Activated naive CD4-positive, alpha-beta T cell treated with anti-CD3 and anti-CD28 coated beads, Interleukin-2, amount 50 U/mL, for 24 hours (primary cell): ENCODE results near the gene TIMM50.
A peak's percentile ranks its signal among the peaks of the same experiment; 100 is the strongest.
"Not testable (repeated sequence)": the region's sequence is repeated elsewhere in the genome, so short reads cannot be mapped to it uniquely, and the experiment has no call there.

Source experiments
- H3K27ac Mint-ChIP-seq: one replicate; pipeline ENCODE4 v1.8.0; 2021; ENCODE audit warnings: mild to moderate bottlenecking, mixed read lengths
- H3K27me3 Mint-ChIP-seq: one replicate; pipeline ENCODE4 v1.8.0; 2021; ENCODE audit warnings: mixed read lengths
- H3K36me3 Mint-ChIP-seq: one replicate; pipeline ENCODE4 v1.8.0; 2021; ENCODE audit warnings: mixed read lengths
- H3K4me1 Mint-ChIP-seq: one replicate; pipeline ENCODE4 v1.8.0; 2021; ENCODE audit warnings: mixed read lengths
- H3K4me3 Mint-ChIP-seq: one replicate; pipeline ENCODE4 v1.8.0; 2021; ENCODE audit warnings: mild to moderate bottlenecking, mixed read lengths
- H3K9me3 Mint-ChIP-seq: one replicate; pipeline ENCODE4 v1.8.0; 2021; ENCODE audit warnings: mixed read lengths

The TIMM50 gene

GRCh38 chr19:39451257-39451656 is 29.4 kb upstream of the TIMM50 start:
- peak overlapping the region; percentile 5 for H3K4me3 Mint-ChIP-seq
- H3K4me1 Mint-ChIP-seq = peaks cover 65% of the 10 kb centered on the region
- H3K9me3 Mint-ChIP-seq, H3K27me3 Mint-ChIP-seq: not testable (repeated sequence)
- peaks cover 18% of the 10 kb centered on the region for H3K36me3 Mint-ChIP-seq
- H3K27ac Mint-ChIP-seq = peak overlapping the region; percentile 27

- Mint-ChIP-seq H3K27ac (no peak overlapping the region), H3K27me3 (no peaks in the 10 kb centered on the region), H3K9me3 (no peaks in the 10 kb centered on the region), H3K4me1 (no peaks in the 10 kb centered on the region), H3K36me3 (peaks cover 16% of the 10 kb centered on the region), H3K4me3 (no peak overlapping the region)
Observed at GRCh38 chr19:39463403-39463802, 17.2 kb upstream of the TIMM50 start.

- peak overlapping the region; percentile 81 for H3K27ac Mint-ChIP-seq
Observed at GRCh38 chr19:39465956-39466747, 14.5 kb upstream of the TIMM50 start.

GRCh38 chr19:39467941-39468340 is 12.7 kb upstream of the TIMM50 start:
- no peak overlapping the region for H3K27ac Mint-ChIP-seq
- no peaks in the 10 kb centered on the region for H3K9me3 Mint-ChIP-seq
- H3K27me3 Mint-ChIP-seq = no peaks in the 10 kb centered on the region
- H3K36me3 Mint-ChIP-seq = peaks cover 22% of the 10 kb centered on the region
- no peak overlapping the region for H3K4me3 Mint-ChIP-seq
- peaks cover 11% of the 10 kb centered on the region for H3K4me1 Mint-ChIP-seq

More at GRCh38 chr19:39465956-39466747, 14.5 kb upstream of the TIMM50 start:
- peaks cover 7% of the 10 kb centered on the region for H3K4me1 Mint-ChIP-seq
- no peaks in the 10 kb centered on the region for H3K27me3 Mint-ChIP-seq
- H3K36me3 Mint-ChIP-seq = peaks cover 16% of the 10 kb centered on the region
- no peaks in the 10 kb centered on the region for H3K9me3 Mint-ChIP-seq
- no peak overlapping the region for H3K4me3 Mint-ChIP-seq

DNA sequence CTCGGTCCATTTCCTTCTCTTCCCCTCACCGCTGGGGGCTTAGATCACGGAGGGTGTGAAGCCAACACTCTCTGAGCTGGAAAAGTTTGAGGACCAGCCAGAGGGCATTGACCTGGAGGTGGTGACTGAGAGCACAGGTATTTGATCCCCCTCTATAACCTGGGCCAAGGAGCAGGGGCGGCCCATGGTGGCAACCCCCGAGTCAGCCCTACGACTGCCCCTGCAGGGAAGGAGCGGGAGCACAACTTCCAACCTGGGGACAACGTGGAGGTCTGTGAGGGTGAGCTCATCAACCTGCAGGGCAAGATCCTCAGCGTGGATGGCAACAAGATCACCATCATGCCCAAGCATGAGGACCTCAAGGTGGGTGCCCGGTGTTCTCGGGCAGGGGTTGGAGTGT is 11.6 kb upstream of the TIMM50 start:
- no peak overlapping the region for H3K27ac Mint-ChIP-seq
- no peaks in the 10 kb centered on the region for H3K27me3 Mint-ChIP-seq
- peaks cover 13% of the 10 kb centered on the region for H3K4me1 Mint-ChIP-seq
- H3K4me3 Mint-ChIP-seq = no peak overlapping the region
- peaks cover 22% of the 10 kb centered on the region for H3K36me3 Mint-ChIP-seq
- no peaks in the 10 kb centered on the region for H3K9me3 Mint-ChIP-seq

DNA sequence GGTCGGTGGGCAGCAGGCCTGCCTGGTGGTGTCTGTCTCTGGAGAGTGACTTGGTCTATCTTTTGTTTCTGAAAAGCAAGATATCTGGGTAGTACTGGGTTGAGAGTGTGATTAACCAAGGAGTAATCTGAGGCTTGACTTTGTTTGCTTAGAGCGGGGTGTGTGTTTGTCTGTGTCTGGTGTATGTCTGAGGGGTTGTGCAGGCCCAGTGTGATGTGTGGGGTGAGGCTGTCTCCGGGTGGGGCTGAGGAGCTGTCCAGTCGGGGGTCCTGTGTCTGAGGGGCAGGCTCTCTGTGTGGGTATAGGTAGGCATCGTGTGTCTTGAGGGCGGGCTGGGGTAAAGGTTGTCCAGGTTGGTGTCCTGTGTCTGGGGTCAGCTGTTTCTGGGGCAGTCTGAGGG is 11.1 kb upstream of the TIMM50 start:
- Mint-ChIP-seq H3K4me1 (peaks cover 15% of the 10 kb centered on the region), H3K27ac (peak overlapping the region; percentile 66), H3K4me3 (no peak overlapping the region), H3K9me3 (no peaks in the 10 kb centered on the region), H3K36me3 (peaks cover 22% of the 10 kb centered on the region), H3K27me3 (no peaks in the 10 kb centered on the region)

DNA sequence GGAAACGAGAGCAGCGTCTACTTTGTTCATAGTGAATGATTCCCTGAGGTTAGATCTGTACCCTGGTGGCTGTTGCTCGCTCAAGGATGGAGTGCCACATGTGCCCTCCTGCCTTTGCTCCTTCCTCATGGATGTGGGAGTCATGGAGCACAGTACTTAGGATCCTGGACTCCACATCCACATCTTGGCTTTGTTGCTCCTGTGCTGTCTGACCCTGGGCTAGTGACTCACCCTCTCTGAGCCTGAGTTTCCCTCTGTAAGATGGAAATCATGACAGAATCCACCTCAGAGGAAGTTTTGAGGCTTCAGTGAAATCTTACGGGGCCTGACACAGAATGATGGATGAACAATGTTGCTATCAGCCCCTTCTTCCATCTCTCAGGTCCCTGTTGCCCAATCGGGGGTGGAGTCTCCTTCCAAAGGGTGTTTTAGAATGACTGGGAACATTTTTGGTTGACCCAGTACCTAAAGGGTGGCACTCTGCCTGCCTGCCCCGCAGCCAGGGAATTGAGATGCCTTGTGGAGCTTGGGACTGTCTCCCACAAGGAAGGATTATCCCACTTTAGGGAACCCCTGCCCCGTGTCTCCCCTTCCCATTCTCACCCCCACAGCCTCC is 9.8 kb upstream of the TIMM50 start:
- Mint-ChIP-seq H3K4me1 (peaks cover 15% of the 10 kb centered on the region), H3K4me3 (no peak overlapping the region), H3K36me3 (peaks cover 21% of the 10 kb centered on the region), H3K9me3 (no peaks in the 10 kb centered on the region), H3K27me3 (no peaks in the 10 kb centered on the region), H3K27ac (peak overlapping the region; percentile 56)

DNA sequence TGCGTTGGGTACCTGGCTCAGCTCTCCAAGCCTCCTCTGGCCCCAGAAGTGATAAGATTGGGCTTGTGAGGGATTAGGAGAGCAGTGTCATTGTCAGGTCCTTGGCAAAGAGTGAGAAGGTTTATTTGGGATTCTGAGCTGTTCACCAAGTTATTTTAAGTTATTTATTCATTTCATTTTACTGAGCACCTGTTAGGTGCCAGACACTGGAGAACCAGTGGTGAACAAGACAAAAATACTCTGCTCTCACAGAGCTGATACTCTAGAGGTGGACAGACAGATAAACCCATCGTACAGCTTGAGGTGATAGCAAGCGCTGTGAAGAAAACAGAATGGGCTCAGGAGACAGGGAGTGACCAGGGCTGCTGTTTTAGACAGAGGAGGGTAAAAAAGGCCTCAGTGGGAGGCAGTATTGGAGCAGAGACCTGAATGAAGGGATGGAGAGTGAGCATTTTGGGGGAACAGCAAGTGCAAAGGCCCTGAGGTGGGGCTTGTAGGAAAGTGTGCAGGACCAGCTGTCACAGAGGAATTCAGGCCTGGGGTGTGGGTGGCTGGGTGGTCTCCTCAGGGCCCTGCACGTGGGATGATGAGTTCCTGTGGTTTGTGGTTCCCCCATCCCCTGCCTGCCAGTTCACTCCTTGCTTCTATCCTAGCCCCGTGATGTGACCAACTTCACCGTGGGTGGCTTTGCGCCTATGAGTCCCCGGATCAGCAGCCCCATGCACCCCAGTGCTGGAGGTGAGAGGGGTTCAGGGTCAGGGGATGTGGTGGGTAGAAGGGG is 8.7 kb upstream of the TIMM50 start:
- Mint-ChIP-seq H3K9me3 (no peaks in the 10 kb centered on the region), H3K4me1 (peaks cover 15% of the 10 kb centered on the region), H3K4me3 (no peak overlapping the region), H3K27me3 (no peaks in the 10 kb centered on the region), H3K27ac (peak overlapping the region; percentile 47), H3K36me3 (peaks cover 19% of the 10 kb centered on the region)

DNA sequence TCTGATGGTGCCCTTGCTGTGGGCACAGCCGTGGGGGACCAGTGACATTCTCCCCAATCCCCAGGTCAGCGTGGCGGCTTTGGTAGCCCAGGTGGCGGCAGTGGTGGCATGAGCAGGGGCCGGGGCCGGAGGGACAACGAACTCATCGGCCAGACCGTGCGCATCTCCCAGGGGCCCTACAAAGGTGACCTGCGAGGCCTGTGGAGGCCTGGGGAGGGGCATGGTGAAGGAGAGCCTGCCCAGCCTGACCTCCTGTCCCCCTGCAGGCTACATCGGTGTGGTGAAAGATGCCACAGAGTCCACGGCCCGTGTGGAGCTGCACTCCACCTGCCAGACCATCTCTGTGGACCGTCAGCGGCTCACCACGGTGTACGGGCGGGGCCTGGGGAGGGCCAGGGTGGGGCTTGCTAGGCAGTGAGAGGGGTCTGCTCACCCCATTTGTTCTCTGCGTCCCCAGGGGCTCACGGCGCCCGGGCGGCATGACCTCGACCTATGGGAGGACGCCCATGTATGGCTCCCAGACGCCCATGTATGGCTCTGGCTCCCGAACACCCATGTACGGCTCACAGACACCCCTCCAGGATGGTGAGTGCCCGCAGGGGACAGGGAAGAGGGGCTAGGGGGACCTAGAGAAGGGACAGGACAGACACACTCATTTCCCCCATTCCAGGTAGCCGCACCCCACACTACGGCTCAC is 7.7 kb upstream of the TIMM50 start:
- Mint-ChIP-seq H3K4me3 (no peak overlapping the region), H3K36me3 (peaks cover 19% of the 10 kb centered on the region), H3K27ac (peak overlapping the region; percentile 35), H3K27me3 (no peaks in the 10 kb centered on the region), H3K9me3 (no peaks in the 10 kb centered on the region), H3K4me1 (peaks cover 15% of the 10 kb centered on the region)

DNA sequence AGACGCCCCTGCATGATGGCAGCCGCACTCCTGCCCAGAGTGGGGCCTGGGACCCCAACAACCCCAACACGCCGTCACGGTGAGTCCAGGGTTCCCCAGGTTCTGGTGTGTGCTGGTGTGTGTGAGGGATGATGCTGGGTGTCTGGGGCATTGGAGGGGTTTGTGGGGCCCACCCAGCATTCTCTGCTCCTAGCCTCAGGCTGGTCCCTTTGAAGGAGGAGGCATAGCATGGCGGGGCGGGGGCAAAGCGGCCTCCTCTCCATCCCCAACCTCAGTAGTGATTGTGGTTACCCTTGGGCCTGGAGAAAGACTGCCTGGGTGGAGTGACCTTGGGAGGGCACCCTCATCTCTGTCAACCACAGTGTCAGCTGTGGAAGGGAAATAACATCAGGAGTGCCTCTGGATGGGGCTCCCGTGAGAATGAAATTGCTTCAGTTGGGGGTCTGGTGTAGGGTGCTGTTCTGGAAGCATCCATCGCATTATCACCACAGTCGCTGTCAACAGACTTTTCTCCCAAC is 7.1 kb upstream of the TIMM50 start:
- Mint-ChIP-seq H3K27me3 (no peaks in the 10 kb centered on the region), H3K4me3 (no peak overlapping the region), H3K27ac (no peak overlapping the region)

GRCh38 chr19:39474139-39474620 is 6.5 kb upstream of the TIMM50 start:
- peaks cover 15% of the 10 kb centered on the region for H3K4me1 Mint-ChIP-seq
- H3K9me3 Mint-ChIP-seq = no peaks in the 10 kb centered on the region
- no peaks in the 10 kb centered on the region for H3K27me3 Mint-ChIP-seq
- no peak overlapping the region for H3K4me3 Mint-ChIP-seq
- peaks cover 19% of the 10 kb centered on the region for H3K36me3 Mint-ChIP-seq
- peak overlapping the region; percentile 62 for H3K27ac Mint-ChIP-seq

More for the DNA sequence above, 7.1 kb upstream of the TIMM50 start:
- Mint-ChIP-seq H3K9me3 (no peaks in the 10 kb centered on the region), H3K36me3 (peaks cover 19% of the 10 kb centered on the region), H3K4me1 (peaks cover 15% of the 10 kb centered on the region)

DNA sequence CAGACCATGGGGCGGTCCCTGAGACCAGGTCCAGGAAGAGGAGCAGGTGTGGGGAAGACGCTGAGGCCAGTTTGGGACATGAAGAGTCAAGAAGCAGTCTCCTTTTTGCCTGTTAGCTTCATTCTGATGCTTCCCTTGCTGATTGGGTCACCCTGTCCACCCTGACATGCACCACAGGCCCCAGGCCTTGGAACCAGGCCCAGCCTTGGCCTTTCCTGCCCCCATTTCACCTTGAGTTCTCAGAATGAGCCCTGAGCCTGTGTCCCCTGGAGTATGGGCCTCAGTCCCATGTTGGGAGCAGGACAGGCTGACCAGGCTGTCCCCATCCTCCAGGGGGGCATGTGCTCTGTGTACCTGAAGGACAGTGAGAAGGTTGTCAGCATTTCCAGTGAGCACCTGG is 4.9 kb upstream of the TIMM50 start:
- peaks cover 15% of the 10 kb centered on the region for H3K36me3 Mint-ChIP-seq
- H3K9me3 Mint-ChIP-seq = no peaks in the 10 kb centered on the region
- no peak overlapping the region for H3K4me3 Mint-ChIP-seq
- peaks cover 23% of the 10 kb centered on the region for H3K4me1 Mint-ChIP-seq
- no peak overlapping the region for H3K27ac Mint-ChIP-seq
- H3K27me3 Mint-ChIP-seq = no peaks in the 10 kb centered on the region

DNA sequence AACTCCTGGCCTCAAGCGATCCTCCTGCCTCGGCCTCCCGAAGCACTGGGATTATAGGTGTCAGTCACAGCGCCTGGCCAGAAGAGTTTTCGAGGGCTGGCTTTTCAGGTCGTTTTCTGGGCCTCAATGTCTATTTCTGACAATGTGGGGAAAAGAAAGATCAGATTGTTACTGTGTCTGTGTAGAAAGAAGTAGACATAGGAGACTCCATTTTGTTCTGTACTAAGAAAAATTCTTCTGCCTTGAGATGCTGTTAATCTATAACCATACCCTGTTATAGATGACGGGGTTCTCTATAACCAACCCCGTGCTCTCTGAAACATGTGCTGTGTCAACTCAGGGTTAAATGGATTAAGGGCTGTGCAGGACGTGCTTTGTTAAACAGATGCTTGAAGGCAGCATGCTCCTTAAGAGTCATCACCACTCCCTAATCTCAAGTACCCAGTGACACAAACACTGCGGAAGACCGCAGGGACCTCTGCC is 1.3 kb upstream of the TIMM50 start:
- H3K4me3 Mint-ChIP-seq = peak overlapping the region; percentile 93
- H3K36me3 Mint-ChIP-seq, H3K9me3 Mint-ChIP-seq, H3K27me3 Mint-ChIP-seq: not testable (repeated sequence)
- H3K27ac Mint-ChIP-seq = peak overlapping the region; percentile 94
- H3K4me1 Mint-ChIP-seq = peaks cover 28% of the 10 kb centered on the region

- Mint-ChIP-seq H3K36me3 (peaks cover 9% of the 10 kb centered on the region), H3K27me3 (no peaks in the 10 kb centered on the region), H3K4me1 (peaks cover 28% of the 10 kb centered on the region), H3K27ac (peak overlapping the region; percentile 94), H3K9me3 (no peaks in the 10 kb centered on the region), H3K4me3 (peak overlapping the region; percentile 93)
Observed at GRCh38 chr19:39479916-39480315, 722 bp upstream of the TIMM50 start.

GRCh38 chr19:39481229-39481545 is 549 bp downstream of the TIMM50 start:
- H3K4me1 Mint-ChIP-seq = peaks cover 28% of the 10 kb centered on the region
- no peaks in the 10 kb centered on the region for H3K27me3 Mint-ChIP-seq
- peak overlapping the region; percentile 93 for H3K4me3 Mint-ChIP-seq
- H3K27ac Mint-ChIP-seq = peak overlapping the region; percentile 94
- no peaks in the 10 kb centered on the region for H3K9me3 Mint-ChIP-seq
- peaks cover 7% of the 10 kb centered on the region for H3K36me3 Mint-ChIP-seq
